Body of pancreas (tissue), 4 donors: ENCODE results near the gene GDF11.

Experiments used
- POLR2A ChIP-seq, 3 donors: fragments of 450-650 bp; IDR thresholded peaks; one replicate each; pipeline ENCODE4 v1.6.1; 2016; ENCODE audit warnings: antibody characterized with exemption in 3 of 3, mild to moderate bottlenecking in 2 of 3
- TF ChIP-seq, protein P1 (sequence below), 7 experiments: fragments of 450-650 bp in 4 of 7; fragments of 200-600 bp in 3 of 7; sonication (generic) in 3 of 7; IDR thresholded peaks; one replicate each; pipeline ENCODE4 v1.5.1; 2016 to 2019; ENCODE audit warnings: antibody characterized with exemption in 7 of 7

DNA sequence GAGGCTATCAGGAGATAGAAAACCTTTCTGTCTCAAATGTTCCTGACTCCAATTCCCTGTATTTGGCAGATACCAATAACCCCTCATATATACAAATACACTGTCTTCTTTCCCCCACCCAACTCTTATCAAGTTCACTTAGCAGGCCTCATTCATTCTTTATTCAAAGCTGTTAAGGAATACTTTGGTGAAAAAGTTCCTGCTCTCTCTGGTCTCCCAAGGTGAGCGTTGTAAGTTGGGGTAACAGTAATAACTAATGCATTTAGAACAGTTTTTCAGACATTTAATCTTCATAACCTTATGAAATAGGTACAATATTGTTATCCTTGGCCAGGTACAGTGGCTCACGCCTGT lies 3.9 kb upstream of the GDF11 start:
- TF ChIP-seq, protein P1, sequence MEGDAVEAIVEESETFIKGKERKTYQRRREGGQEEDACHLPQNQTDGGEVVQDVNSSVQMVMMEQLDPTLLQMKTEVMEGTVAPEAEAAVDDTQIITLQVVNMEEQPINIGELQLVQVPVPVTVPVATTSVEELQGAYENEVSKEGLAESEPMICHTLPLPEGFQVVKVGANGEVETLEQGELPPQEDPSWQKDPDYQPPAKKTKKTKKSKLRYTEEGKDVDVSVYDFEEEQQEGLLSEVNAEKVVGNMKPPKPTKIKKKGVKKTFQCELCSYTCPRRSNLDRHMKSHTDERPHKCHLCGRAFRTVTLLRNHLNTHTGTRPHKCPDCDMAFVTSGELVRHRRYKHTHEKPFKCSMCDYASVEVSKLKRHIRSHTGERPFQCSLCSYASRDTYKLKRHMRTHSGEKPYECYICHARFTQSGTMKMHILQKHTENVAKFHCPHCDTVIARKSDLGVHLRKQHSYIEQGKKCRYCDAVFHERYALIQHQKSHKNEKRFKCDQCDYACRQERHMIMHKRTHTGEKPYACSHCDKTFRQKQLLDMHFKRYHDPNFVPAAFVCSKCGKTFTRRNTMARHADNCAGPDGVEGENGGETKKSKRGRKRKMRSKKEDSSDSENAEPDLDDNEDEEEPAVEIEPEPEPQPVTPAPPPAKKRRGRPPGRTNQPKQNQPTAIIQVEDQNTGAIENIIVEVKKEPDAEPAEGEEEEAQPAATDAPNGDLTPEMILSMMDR (IDR thresholded peaks at IDR 0.05), result no peak
- TF ChIP-seq POLR2A (IDR thresholded peaks at IDR 0.05), result no peak
